Measurements from ENCODE around the gene DCTD. TPM values are rescaled to one million over a fixed set of nuclear protein-coding genes. Genes with fewer than 3 reads are reported as not detected.

Gene DCTD
- total and polyA plus RNA-seq, 2 of the 13 experiments (the other 11 are each of a cell fraction or from before 2014, with no cell fraction given), result 85.1 to 95.3 TPM

DNA sequence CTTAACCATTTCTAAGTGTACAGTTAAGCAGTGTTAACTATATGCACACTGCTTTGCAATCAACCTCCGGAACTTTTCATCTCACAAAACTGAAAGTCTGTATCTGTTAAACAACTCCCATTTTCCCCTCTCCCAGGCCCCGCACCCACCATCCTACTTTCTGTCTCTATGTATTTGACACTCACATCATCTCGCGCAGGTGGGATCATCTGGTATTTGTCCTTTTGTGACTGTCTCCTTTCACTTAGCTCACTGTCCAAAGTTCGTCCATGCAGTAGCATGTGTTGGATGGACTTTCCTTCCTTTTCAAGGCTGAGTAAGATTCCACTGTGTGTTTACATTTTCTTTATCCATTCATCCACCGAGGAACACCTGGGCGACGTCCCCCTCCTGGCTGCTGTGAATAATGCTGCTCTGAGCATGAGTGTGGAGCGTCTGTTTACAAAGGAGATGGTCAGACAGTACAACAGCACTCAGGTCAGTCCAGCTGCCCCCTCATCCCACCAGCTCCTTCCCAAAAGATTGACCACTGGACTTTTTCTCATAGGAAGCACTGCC lies 39.8 kb downstream of the DCTD start (continued):
- peak; percentile 83 for TF ChIP-seq TBX2 (CRISPR knock-in tag; IDR thresholded peaks at IDR 0.05; ENCODE audit: borderline replicate concordance)
- TF ChIP-seq, protein P1, sequence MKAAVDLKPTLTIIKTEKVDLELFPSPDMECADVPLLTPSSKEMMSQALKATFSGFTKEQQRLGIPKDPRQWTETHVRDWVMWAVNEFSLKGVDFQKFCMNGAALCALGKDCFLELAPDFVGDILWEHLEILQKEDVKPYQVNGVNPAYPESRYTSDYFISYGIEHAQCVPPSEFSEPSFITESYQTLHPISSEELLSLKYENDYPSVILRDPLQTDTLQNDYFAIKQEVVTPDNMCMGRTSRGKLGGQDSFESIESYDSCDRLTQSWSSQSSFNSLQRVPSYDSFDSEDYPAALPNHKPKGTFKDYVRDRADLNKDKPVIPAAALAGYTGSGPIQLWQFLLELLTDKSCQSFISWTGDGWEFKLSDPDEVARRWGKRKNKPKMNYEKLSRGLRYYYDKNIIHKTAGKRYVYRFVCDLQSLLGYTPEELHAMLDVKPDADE (CRISPR knock-in tag; IDR thresholded peaks at IDR 0.05), result no peak
- no peak for TF ChIP-seq TGIF2 (CRISPR knock-in tag; IDR thresholded peaks at IDR 0.05)
- peak; percentile 80; the same call in 1 of the 2 replicates for TF ChIP-seq ZNF772 (CRISPR knock-in tag; IDR thresholded peaks at IDR 0.05)
- no peak for TF ChIP-seq KMT2B (CRISPR knock-in tag; IDR thresholded peaks at IDR 0.05)
- TF ChIP-seq, protein P2, sequence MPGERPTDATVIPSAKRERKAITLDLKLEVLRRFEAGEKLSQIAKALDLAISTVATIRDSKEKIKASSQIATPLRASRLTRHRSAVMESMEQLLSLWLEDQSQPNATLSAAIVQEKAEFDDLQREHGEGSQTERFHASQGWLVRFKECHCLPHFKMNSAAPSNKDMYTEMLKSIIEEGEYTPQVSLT (CRISPR knock-in tag; IDR thresholded peaks at IDR 0.05; ENCODE audit: borderline replicate concordance, low read depth), result no peak
- no peak for TF ChIP-seq ZNF251 (CRISPR knock-in tag; IDR thresholded peaks at IDR 0.05)
- TF ChIP-seq SUZ12 (IDR thresholded peaks at IDR 0.05; ENCODE audit: low read depth, low read length), result no peak
- TF ChIP-seq CCAR2 (optimal IDR thresholded peaks at IDR 0.05; ENCODE audit: low read depth, low read length), result no peak
- TF ChIP-seq KDM4B (CRISPR knock-in tag; IDR thresholded peaks at IDR 0.05), result 0 out of 2 replicates have a peak, but pooled peaks have one; percentile 53
- TF ChIP-seq REL (CRISPR knock-in tag; conservative IDR thresholded peaks at IDR 0.05), result no peak
- TF ChIP-seq ZNF367 (CRISPR knock-in tag; IDR thresholded peaks at IDR 0.05; ENCODE audit: borderline replicate concordance), result no peak
- TF ChIP-seq ZNF777 (CRISPR knock-in tag; IDR thresholded peaks at IDR 0.05), result peak; percentile 44; the same call in 1 of the 2 replicates
- TF ChIP-seq ZNF451 (CRISPR knock-in tag; IDR thresholded peaks at IDR 0.05), result no peak
- peak; percentile 85; the same call in 1 of the 2 replicates for TF ChIP-seq FOXO1 (CRISPR knock-in tag; IDR thresholded peaks at IDR 0.05)
- TF ChIP-seq NFE2 (CRISPR knock-in tag; IDR thresholded peaks at IDR 0.05), result no peak
- peak; percentile 92 for TF ChIP-seq MED1 (CRISPR knock-in tag; IDR thresholded peaks at IDR 0.05)
- TF ChIP-seq FOXP1 (IDR thresholded peaks at IDR 0.05), result no peak
- TF ChIP-seq FOXP1 (CRISPR knock-in tag; IDR thresholded peaks at IDR 0.05), result peak; percentile 73
- TF ChIP-seq, protein P3, sequence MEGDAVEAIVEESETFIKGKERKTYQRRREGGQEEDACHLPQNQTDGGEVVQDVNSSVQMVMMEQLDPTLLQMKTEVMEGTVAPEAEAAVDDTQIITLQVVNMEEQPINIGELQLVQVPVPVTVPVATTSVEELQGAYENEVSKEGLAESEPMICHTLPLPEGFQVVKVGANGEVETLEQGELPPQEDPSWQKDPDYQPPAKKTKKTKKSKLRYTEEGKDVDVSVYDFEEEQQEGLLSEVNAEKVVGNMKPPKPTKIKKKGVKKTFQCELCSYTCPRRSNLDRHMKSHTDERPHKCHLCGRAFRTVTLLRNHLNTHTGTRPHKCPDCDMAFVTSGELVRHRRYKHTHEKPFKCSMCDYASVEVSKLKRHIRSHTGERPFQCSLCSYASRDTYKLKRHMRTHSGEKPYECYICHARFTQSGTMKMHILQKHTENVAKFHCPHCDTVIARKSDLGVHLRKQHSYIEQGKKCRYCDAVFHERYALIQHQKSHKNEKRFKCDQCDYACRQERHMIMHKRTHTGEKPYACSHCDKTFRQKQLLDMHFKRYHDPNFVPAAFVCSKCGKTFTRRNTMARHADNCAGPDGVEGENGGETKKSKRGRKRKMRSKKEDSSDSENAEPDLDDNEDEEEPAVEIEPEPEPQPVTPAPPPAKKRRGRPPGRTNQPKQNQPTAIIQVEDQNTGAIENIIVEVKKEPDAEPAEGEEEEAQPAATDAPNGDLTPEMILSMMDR (CRISPR knock-in tag; IDR thresholded peaks at IDR 0.05), result peak; percentile 73
- no peak for TF ChIP-seq HNRNPUL1 (IDR thresholded peaks at IDR 0.05; ENCODE audit: low read depth, low read length)
- TF ChIP-seq, protein P4, sequence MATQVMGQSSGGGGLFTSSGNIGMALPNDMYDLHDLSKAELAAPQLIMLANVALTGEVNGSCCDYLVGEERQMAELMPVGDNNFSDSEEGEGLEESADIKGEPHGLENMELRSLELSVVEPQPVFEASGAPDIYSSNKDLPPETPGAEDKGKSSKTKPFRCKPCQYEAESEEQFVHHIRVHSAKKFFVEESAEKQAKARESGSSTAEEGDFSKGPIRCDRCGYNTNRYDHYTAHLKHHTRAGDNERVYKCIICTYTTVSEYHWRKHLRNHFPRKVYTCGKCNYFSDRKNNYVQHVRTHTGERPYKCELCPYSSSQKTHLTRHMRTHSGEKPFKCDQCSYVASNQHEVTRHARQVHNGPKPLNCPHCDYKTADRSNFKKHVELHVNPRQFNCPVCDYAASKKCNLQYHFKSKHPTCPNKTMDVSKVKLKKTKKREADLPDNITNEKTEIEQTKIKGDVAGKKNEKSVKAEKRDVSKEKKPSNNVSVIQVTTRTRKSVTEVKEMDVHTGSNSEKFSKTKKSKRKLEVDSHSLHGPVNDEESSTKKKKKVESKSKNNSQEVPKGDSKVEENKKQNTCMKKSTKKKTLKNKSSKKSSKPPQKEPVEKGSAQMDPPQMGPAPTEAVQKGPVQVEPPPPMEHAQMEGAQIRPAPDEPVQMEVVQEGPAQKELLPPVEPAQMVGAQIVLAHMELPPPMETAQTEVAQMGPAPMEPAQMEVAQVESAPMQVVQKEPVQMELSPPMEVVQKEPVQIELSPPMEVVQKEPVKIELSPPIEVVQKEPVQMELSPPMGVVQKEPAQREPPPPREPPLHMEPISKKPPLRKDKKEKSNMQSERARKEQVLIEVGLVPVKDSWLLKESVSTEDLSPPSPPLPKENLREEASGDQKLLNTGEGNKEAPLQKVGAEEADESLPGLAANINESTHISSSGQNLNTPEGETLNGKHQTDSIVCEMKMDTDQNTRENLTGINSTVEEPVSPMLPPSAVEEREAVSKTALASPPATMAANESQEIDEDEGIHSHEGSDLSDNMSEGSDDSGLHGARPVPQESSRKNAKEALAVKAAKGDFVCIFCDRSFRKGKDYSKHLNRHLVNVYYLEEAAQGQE (IDR thresholded peaks at IDR 0.05; ENCODE audit: borderline replicate concordance in 1 of 2, low read depth in 1 of 2, low read length in 2 of 2), result peak in 1 of 2 experiments; percentile 28; a peak in 1 of 4 replicates
- peak; percentile 15; the same call in 1 of the 2 replicates for TF ChIP-seq ZSCAN9 (CRISPR knock-in tag; IDR thresholded peaks at IDR 0.05; ENCODE audit: borderline replicate concordance)
- TF ChIP-seq FIP1L1 (IDR thresholded peaks at IDR 0.05; ENCODE audit: borderline replicate concordance, insufficient read depth, low read depth, low read length), result no peak
- TF ChIP-seq ZFY (CRISPR knock-in tag; IDR thresholded peaks at IDR 0.05), result peak; percentile 40; the same call in 1 of the 2 replicates
- TF ChIP-seq FOXM1 (CRISPR knock-in tag; IDR thresholded peaks at IDR 0.05), result no peak

All from HepG2 (cell line).